ENCODE results near the gene SUPT3H.

Gene SUPT3H

GRCh38 chr6:44858998-44859397, 518.7 kb downstream of the SUPT3H start:
- DNase-seq, result no peak

- DNase-seq, result no peak
Measured at GRCh38 chr6:44856479-44856878, 521.3 kb downstream of the SUPT3H start.

DNA sequence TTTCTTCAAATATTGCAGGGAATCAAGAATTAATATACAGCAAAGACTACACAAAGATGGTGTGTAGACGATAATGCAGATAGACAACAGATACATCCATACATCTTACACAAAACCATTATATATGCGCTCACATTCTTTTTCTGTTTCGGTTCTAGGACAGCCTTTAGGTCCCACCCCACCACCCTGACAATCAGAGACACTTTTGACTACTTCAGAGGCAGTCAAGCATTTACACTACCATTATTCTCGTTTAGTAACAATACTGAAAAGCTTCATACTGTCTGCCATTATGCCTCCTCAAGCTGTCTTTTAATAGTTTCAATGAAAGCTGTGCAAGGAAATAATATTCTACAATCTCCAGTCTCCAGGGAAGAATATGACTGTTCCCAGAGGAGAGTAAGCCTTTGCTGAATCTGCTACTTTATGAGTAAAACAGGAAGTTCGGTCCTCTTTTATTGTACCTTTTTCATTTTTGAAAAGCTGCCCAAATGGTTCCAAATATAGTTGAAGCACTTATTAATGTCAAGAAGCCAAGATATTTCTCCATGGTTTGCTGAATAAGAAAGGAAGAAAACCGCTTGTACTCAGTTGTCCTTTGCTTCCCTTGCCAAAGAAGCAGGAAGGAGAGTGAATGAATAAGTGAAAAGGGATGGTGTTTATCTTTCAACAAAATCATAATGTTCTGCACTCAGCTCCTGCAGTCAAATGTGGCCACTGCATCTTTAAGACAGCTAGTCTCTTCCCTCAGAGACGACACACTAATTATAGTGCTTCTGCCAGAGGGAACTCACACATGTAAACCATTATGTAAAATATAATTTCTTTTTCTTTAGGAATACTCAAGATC, 521.9 kb downstream of the SUPT3H start:
- no peak for DNase-seq

- DNase-seq, result no peak
Measured at GRCh38 chr6:44854712-44855443, 522.9 kb downstream of the SUPT3H start.

DNA sequence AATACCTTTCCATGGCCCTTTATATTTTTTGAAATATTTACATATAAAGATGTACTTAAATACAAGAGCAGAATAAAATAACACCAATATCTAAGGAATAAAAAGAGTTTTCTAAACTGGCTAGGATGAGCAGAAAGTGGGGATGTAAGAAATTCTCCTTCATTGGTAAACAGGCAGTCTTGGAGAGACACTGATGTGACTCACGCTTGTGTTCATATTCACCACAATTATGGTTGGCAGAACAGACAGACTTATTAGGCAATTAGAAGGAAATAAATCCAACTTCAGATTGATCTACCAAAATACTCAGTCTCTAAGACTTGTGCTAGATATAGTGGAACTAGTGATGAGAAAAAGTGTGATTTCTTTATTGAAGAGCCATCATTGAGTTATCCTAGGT, 526.6 kb downstream of the SUPT3H start:
- DNase-seq, result no peak

- DNase-seq, result no peak
Measured at GRCh38 chr6:44850312-44850711, 527.4 kb downstream of the SUPT3H start.

- no peak for DNase-seq
Measured at GRCh38 chr6:44849806-44850205, 527.9 kb downstream of the SUPT3H start.

GRCh38 chr6:44843734-44844133, 534.0 kb downstream of the SUPT3H start:
- no peak for DNase-seq

- DNase-seq, result no peak
Measured at GRCh38 chr6:44842616-44843015, 535.1 kb downstream of the SUPT3H start.

- DNase-seq, result no peak
Measured at GRCh38 chr6:44841829-44842228, 535.9 kb downstream of the SUPT3H start.

DNA sequence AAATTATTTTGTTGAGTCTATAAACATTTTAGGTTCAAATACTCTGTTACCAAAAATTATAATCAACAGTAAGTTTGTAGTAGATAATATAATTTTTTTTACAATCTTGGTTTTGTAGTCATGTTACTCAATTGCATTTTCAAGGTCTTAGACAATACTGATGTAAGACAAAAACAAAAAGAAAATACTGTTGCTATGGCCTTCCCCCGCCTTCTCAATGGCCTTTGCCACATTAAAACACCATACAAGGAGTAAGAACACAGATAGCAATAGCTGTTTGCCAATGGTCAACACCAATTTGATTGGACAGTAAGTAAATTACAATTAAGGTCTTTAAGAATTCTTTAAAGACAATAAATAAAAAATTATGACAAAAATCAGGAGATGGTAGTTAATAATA, 540.0 kb downstream of the SUPT3H start:
- DNase-seq, result no peak

DNA sequence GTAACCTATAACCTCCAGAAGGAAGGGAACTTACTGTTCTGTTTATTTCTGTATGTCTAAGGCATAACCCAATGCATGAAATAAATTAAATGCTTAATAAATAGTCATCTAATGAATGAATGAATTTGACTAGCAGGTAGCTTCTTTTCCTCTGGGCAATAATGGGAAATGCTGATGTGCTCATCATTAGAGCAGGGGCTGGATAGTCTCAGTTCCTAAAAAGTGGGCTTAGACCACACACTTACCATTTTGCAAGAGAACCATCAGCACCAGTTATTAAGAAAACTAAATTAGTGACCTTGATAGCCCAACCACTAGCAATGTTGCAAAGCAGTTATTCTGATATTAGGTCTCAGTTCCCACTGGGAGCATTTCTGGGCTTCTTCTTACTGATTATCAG, 540.5 kb downstream of the SUPT3H start:
- DNase-seq, result no peak

DNA sequence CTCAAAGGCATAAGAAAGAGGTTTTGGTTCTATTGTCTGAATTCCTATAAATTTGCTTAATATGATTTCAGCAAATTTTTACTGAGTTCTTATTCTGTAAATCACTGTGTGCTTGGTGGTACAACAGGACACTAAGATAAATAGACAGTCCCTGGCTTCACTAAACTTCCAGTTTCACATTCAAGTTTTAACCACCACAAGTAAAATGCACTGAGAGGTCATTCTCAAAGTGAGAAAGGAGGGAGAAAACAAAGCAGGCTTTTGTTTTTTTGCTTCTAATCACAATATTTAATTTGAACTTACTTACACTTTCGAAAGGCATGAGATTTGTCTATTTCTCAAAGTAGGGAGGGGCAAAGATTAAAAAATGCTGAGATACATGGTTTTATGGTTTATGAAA, 544.5 kb downstream of the SUPT3H start:
- no peak for DNase-seq

DNA sequence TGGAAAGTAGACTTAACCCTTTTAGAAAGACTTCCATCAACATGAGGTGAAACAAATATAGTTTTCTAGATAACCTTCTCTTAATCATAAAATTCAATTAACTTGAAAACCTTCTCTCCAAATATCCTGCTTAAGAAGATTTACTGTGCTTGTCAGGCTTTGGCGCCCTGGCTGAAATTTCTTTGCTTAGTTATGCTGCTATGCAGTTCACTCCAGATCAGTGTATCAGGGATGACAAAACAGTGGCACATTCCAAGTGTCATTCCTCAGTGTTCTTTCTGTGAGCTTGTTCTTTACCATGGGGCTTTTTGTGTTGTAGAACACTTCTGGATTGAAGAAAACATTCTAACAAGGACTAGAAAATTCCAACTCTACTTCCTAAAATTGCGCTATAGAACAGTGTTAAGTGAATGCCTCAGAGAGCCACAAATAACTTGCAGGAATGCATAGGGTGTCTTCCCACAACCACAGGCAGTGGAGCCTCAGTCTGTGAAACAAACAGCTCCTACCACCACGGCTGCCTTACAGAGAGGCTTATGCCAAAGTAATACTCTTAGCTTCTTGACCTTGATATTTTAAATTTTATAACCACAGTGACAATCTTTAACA, 546.6 kb downstream of the SUPT3H start:
- no peak for DNase-seq

- no peak for DNase-seq
Measured at GRCh38 chr6:44829836-44830235, 547.9 kb downstream of the SUPT3H start.

GRCh38 chr6:44828780-44829179, 549.0 kb downstream of the SUPT3H start:
- no peak for DNase-seq

- DNase-seq, result no peak
Measured at GRCh38 chr6:44826025-44826676, 551.6 kb downstream of the SUPT3H start.

DNA sequence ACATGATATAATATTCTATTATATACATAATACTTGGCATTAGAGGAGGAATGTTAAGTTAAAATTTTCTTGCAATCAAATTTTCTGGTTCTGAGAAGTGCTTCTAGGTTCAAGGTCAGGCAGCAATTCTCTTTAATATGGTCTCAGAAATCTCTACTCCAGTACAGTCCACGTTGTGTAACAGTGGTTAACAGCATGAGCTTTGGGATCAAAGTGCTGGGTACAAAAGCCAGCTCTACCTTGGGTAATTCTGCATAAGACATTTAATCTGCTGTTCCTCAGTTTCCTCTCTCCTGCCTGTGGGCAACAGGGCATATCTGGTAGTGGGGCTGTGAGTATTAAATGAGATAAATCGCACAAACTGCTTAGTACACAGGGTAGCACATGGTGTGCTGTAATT, 552.5 kb downstream of the SUPT3H start:
- no peak for DNase-seq

GRCh38 chr6:44824567-44824966, 553.2 kb downstream of the SUPT3H start:
- no peak for DNase-seq

DNA sequence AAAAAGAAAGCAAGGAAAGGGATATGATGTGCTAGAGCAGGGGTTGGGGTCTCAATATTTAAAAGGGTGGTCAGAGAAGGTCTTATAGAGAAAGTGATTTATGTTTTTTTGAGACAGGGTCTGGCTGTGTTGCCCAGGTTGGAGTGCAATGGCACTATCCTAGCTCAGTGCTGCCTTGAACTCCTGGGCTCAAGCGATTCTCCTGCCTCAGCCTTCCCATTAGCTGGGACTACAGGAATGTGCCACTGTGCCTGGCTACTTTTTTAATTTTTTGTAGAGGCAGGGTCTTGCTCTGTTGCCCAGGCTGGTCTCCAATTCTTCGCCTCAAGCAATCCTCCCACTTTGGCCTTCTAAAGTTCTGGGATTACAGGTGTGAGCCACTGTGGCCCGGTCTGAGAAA, 557.0 kb downstream of the SUPT3H start:
- DNase-seq, result no peak

- DNase-seq, result no peak
Measured at GRCh38 chr6:44820321-44820720, 557.4 kb downstream of the SUPT3H start.

DNA sequence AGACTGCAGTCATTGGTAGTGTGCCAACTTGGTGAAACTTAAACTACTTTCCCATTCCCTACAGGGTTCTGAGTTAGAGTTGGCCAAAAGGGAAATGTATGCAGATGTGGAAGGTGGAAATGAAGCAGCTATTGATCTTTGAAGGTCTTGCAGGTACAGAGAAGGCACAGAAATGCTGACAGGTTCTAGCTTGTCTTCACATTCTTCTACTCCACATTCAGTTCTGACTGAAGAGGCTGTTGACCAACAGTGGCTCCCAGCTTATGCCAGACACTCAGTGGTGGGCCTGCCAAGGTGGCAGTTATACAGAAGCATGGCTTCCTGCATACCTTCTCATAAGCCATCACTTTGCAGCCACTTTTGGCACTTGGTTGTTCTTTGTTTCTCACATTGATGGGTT, 566.3 kb downstream of the SUPT3H start:
- DNase-seq, result no peak

GRCh38 chr6:44809258-44809657, 568.5 kb downstream of the SUPT3H start:
- DNase-seq, result no peak

Measured in activated effector memory CD4-positive, alpha-beta T cell treated with Interleukin-2 at 50 U/mL for 16 hours (primary cell).